Fibroblast of skin of back (primary cell): ENCODE data around the gene MYO5B.
"Not testable (repeated sequence)": the region's sequence is repeated elsewhere in the genome, so short reads cannot be mapped to it uniquely, and the experiment has no call there.

ENCODE experiments used
- DNase-seq: peaks from one replicate; pipeline ENCODE4 v3.0.0-alpha.2; 2013

Gene MYO5B

DNA sequence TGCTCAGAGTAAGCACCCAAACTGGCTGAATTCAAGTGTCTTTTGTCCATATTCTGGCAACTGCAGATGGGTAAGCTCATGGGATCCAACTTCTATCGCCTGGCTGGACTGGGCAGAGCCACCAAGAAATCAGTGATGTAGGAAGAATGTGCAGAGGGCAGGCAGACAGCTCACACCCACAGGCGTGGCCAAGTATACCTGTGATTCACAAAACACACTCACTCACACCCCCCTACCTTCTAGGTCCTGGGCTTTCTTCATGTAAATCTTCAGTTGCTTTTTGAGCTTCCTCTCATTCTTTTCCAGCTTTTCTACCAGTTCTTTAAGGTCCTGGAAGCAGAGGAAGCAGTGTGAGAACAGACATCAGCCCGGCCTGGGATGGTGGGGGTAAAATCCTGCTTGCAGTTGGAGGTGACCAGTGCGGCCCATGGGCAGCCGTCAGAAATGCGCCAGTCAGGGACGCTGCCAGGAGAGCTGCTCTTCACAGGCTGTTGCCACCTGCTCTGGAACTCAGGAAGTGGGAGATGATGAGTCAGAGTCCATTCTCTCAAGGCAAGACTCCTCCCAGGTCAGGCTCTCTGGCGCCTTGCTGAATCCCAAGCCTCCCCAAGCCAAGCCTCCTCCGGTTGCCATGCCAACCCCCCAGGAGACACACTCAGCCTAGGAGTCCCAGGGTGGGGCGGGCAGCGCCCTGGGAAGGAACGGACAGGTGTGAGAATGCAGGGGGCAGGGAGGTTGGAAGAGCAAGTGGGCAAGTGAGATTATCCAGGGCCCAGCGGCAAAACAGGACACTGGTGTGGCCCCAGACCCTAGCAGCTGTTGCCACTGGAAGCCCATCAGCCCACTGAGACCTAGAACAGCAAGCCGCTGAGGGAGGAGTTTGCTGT lies 345.4 kb downstream of the MYO5B start:
- DNase-seq, result peak; percentile 83

DNA sequence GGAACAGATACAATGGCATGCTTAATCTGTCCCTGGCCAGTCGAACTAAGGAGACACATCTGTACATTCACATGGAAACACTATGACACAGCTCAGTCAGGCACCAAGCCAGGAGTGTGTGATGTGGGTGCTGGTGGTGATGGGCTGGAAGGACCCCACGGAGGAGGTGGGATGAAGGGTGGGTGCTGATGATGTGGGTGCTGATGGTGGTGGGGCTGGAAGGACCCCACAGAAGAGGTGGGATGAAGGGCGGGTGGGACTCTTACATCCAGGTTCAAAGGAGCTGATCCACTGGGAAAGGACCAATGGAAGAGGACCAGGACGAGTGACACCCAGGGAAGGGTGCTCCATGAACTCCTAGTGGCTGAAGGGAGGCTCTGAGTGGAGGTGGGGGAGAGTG lies 346.8 kb downstream of the MYO5B start:
- DNase-seq, result no peak

- no peak for DNase-seq
Measured at GRCh38 chr18:49847524-49847923, 347.4 kb downstream of the MYO5B start.

GRCh38 chr18:49846718-49847470 lies 348.1 kb downstream of the MYO5B start:
- DNase-seq, result no peak

GRCh38 chr18:49846361-49846662 lies 348.6 kb downstream of the MYO5B start:
- peak; percentile 42 for DNase-seq

GRCh38 chr18:49845629-49846360 lies 349.2 kb downstream of the MYO5B start:
- peak; percentile 8 for DNase-seq

DNA sequence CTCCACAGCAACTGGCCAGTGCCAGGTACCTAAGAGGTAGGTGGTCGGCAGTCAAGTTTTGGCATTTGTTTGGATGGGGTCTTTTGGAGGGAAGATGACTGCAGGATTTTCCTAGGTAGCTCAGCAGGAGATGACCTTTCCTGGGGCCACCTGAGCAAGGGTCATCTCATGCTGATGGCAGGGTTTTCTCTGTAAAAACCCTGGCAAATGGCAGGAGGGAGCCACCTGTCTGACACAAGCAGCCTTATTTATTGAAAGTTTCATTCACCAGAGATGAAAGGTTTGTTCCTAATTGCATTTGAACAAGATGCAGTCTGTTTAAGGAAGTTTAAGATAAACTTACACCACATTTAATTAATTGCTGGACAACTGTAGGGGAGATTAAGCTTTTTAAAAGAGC lies 350.0 kb downstream of the MYO5B start:
- DNase-seq, result no peak

GRCh38 chr18:49843778-49844625 lies 350.9 kb downstream of the MYO5B start:
- no peak for DNase-seq

DNA sequence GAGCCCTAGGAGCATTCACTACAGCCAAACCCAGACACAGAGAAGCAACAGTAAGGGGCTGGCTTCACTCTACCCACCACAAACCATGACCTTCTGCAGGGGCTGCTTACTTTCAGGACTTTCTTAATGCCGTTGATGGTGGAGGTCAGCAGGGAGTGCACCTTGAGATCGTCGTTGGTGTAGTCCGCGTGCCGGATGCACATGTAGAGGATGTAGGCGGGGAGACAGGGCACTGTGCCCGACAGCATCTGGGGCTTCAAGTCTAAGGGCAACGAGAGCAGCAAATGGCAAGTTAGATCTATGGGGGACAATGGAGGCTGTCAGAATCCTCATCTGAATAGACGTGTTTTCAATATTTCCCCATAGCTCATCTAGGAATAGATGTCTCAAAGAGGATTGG lies 351.8 kb downstream of the MYO5B start:
- DNase-seq, result no peak

GRCh38 chr18:49842656-49843055 lies 352.3 kb downstream of the MYO5B start:
- DNase-seq, result no peak

- no peak for DNase-seq
Measured at GRCh38 chr18:49841236-49842217, 353.4 kb downstream of the MYO5B start.

DNA sequence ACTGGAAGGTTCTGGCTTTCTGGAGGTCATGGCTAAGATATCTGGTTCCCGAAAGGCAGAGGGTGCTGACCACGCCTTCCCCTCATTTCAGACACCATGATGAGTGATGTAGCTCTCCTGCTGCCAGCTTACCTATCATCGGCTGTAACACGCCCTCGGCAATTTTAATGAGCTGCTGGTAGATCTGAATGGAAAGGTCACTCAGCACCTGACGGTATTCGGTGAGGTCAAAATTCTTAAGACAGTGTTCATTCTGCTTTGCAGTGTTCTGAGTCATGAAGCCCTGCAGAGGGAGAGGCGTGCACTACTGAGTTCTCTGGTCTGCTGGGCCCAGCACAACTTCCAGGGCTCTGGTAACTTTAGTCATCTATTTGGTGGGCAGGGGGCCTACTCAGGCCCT lies 355.9 kb downstream of the MYO5B start:
- DNase-seq, result peak; percentile 20

- DNase-seq, result no peak
Measured at GRCh38 chr18:49838381-49838780, 356.6 kb downstream of the MYO5B start.

DNA sequence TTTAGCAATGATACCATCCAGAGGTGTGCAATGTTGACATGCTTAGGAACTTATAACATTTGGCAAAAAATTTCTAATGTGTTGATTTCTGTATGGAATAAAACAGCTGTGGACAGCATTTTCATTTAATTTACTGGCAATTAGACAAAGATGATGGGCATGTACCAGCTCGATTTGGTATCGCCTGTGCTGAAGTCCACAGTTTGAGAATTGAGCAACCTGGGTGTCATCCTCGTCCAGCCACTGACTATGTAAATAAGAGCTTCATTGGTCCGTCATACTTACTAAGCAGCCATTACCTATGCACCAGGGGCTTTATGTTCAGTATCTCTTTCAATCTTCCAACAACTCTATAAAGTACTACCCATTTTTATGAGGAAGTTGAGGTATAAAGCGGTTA lies 357.1 kb downstream of the MYO5B start:
- no peak for DNase-seq

GRCh38 chr18:49837316-49837835 lies 357.6 kb downstream of the MYO5B start:
- DNase-seq, result not testable (repeated sequence)

GRCh38 chr18:49835405-49835804 lies 359.5 kb downstream of the MYO5B start:
- no peak for DNase-seq

DNA sequence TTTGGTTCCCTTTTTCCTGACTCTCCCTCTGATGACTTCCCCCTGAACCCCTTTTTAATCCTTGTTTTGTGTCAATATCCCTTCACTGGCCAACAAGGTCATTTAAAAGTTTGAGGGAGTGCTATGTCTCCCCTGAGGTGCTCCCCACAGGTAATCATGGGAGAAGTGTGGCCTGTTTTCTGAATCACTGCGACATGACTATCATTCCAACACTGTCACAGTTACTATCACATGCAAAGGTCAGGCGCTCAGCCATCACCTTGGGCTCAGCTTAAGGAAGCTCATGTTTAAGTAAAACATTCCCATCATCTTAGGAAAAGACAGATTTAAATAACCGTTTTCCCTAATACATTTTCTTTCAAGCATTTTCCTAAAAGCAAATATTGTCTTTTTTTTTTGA lies 360.7 kb downstream of the MYO5B start:
- no peak for DNase-seq

DNA sequence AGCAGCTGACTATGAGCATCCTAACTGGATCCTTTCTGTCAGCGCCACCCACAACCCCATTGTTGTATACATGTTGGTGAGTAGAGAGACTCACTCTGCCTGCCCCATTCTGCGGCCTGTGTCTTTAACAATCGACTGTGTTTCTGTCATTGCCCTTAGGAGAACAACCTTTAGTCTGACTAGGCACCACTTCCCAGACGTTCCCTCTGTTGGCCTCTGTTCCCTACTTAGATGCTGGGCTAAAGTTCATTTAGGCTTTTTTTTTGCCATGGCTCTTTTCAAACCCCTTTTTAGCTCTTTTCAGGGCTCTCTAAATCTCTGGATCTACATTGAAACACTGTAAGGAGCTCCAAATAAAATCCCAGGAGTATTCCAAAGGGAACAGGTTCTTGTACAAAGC lies 361.1 kb downstream of the MYO5B start:
- DNase-seq, result no peak

DNA sequence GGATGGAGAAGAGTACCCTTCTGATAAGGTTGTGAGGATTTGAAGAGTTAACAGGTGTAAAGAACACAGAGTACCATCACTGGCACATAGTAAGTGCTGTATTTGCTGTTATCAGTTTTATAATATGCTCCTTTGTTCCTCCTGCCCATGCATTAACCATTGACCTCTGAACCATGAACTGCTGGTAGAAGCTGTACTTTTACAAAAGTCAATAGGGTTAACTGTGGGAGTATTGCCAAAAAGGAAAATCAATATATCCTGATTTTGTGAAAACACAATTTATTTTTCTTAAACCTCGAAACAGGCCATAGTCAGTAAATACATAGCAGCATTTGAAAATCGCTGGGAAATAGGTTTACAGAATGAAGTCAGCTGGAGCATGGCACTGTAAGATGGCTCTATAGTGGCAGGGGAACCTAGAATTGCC lies 362.7 kb downstream of the MYO5B start:
- DNase-seq, result no peak

- DNase-seq, result no peak
Measured at GRCh38 chr18:49827996-49828395, 367.0 kb downstream of the MYO5B start.
